ENCODE results near the gene CSF1R.
A peak's percentile ranks its signal among the peaks of the same experiment; 100 is the strongest.

CSF1R gene

GRCh38 chr5:150062216-150062922 lies 24.0 kb downstream of the CSF1R start:
- no peak for DNase-seq (ENCODE audit: extremely low read depth, low read depth)
- no peak for TF ChIP-seq CTCF (IDR thresholded peaks at IDR 0.05; ENCODE audit: low read depth, low read length, missing control alignments)
- H3K4me3 ChIP-seq (replicated peaks; ENCODE audit: low read depth, low read length), result no peak overlapping the region

GRCh38 chr5:150061538-150061995 lies 24.8 kb downstream of the CSF1R start:
- DNase-seq (ENCODE audit: extremely low read depth, low read depth), result no peak
- no peak for TF ChIP-seq CTCF (IDR thresholded peaks at IDR 0.05; ENCODE audit: low read depth, low read length, missing control alignments)

DNA sequence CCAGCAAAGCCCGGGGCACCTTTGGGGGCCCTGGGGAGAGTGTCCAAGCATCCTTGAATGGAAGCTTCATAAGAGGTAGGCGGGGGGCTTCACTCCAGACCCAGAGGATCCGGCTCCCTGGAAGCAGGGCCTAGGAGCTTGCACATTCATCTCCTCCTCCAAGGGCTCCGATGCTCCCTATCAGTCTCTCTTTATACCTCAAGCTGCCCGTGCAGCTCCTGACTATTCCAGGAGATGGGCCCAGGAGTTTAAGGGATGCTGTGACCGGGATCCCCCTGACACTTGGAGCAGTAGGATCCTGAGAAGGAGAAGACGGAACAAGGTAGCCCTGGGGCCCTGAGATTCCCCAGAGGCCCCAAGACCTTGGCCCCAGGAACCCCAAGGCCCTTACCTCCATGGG lies 25.9 kb downstream of the CSF1R start:
- H3K4me3 ChIP-seq (replicated peaks; ENCODE audit: low read depth, low read length), result no peak overlapping the region
- DNase-seq (ENCODE audit: extremely low read depth, low read depth), result no peak
- no peak for TF ChIP-seq CTCF (IDR thresholded peaks at IDR 0.05; ENCODE audit: low read depth, low read length, missing control alignments)

More at GRCh38 chr5:150061538-150061995, 24.8 kb downstream of the CSF1R start:
- no peak overlapping the region for H3K4me3 ChIP-seq (replicated peaks; ENCODE audit: low read depth, low read length)

DNA sequence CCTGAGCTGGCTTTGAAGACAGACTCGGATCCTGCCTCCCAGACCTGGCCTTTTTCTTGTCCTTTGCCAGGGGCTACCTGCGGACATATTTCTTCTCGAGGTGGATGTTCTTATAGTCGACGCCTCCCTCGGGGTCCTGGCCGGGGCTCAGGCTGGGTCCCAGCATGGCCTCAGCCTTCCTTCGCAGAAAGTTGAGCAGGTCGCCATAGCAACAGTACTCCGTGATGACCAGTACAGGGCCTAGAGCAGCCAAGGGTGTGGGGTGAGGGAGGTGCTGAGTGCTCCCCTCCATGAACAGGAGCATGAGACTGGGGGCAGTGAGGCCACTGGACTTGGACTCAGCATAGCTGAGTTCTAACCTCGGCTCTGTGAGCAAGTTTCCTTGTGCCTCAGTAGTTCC lies 26.7 kb downstream of the CSF1R start:
- no peak for DNase-seq (ENCODE audit: extremely low read depth, low read depth)
- TF ChIP-seq CTCF (IDR thresholded peaks at IDR 0.05; ENCODE audit: low read depth, low read length, missing control alignments), result no peak
- no peak overlapping the region for H3K4me3 ChIP-seq (replicated peaks; ENCODE audit: low read depth, low read length)

- no peak overlapping the region for H3K4me3 ChIP-seq (replicated peaks; ENCODE audit: low read depth, low read length)
- DNase-seq (ENCODE audit: extremely low read depth, low read depth), result peak; percentile 85
- no peak for TF ChIP-seq CTCF (IDR thresholded peaks at IDR 0.05; ENCODE audit: low read depth, low read length, missing control alignments)
Measured at GRCh38 chr5:150058480-150059126, 27.8 kb downstream of the CSF1R start.

DNA sequence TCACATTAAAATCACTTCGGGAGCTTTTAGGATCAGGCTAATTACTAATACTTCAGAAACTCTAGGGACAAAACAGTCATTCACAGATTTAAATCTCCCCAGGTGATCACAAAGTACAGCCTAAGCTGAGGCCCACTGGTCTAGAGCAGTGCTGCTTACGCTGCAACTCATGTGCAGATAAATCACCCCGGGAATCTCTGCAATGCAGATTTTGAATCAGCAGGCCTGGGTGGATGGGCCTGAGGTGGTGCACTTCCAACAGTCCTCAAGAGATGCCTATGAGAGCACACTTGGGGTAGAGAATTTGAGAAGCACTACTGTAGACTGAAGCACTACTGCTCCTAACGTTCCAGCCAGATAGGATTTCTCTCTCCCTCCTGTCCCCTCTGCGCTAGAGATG lies 28.4 kb downstream of the CSF1R start:
- DNase-seq (ENCODE audit: extremely low read depth, low read depth), result no peak
- H3K4me3 ChIP-seq (replicated peaks; ENCODE audit: low read depth, low read length), result no peak overlapping the region
- TF ChIP-seq CTCF (IDR thresholded peaks at IDR 0.05; ENCODE audit: low read depth, low read length, missing control alignments), result no peak
